ENCODE measurements around the gene VPS13A.
"Not testable (repeated sequence)": the region's sequence is repeated elsewhere in the genome, so short reads cannot be mapped to it uniquely, and the experiment has no call there.

Gene VPS13A

DNA sequence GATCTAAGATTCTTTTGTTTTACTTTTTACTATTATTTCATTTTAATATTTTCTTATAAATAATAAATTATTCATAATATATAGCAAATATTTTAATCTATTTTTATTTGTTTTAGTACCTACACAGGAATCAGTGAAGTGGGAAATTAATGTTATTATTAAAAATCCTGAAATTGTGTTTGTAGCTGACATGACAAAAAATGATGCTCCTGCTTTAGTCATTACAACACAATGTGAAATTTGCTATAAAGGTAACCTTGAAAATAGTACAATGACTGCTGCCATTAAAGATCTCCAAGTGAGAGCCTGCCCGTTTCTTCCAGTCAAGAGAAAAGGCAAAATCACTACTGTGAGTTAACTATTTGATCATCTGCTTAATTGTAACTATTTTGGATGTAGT, 138.7 kb downstream of the VPS13A start:
- no peak for DNase-seq

- DNase-seq = no peak
Observed at GRCh38 chr9:77325058-77325457, 147.7 kb downstream of the VPS13A start.

DNA sequence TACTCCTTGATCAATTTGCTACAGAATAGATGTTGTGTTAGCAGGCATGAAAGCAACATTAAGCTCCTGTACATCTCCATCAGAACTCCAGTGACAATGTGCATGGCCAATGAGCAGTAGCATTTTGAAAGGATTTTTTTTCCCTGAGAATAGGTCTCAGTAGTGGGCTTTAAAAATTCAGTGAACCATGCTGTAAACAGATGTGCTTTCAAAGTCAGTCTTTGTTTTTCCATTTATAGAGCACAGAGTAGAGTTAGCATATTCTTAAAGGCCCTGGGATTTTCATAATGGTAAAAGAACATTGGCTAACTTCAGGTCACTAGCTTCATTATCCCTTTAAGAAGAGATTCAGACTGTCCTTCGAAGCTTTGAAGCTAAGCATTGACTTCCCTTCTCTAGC, 150.8 kb downstream of the VPS13A start:
- no peak for DNase-seq

DNA sequence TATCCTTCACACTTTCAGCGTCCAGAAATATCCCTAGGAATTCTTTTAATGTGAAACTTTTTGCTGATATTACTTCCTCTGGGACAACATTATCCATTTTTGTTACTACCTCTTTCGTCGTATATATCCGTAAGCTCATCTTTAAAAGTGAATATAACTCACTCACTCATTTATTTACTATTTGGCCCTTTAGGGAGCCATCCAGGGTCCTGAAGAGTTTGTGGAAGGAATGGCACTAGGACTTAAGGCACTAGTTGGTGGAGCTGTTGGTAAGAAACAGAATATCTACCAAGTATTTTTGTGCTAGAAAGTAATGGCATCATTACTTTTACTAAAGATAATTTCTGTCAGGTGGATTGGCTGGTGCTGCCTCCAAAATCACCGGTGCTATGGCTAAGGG, 192.7 kb downstream of the VPS13A start:
- no peak for DNase-seq

GRCh38 chr9:77374266-77374665, 196.9 kb downstream of the VPS13A start:
- no peak for DNase-seq

GRCh38 chr9:77375956-77376532, 198.7 kb downstream of the VPS13A start:
- no peak for DNase-seq

GRCh38 chr9:77384406-77384805, 207.1 kb downstream of the VPS13A start:
- no peak for DNase-seq

DNA sequence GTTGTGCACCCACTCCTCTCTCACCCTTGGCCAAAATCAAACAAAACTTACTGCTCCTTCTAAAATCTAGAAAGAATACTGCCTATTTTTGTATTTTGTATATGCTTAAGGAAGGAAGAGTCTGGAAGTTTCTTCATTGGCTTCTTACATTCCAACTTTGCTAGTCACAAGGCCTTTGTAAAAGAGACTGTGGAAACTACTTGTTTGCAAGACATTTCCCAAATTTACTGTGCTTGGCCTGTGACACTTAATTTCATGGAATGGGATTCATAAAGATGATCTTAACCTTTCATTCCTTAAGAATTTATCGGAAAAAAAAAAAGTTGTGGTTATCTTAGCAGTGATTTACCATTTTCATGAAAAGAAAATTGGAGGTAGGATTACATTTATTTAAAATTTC, 208.9 kb downstream of the VPS13A start:
- no peak for DNase-seq

DNA sequence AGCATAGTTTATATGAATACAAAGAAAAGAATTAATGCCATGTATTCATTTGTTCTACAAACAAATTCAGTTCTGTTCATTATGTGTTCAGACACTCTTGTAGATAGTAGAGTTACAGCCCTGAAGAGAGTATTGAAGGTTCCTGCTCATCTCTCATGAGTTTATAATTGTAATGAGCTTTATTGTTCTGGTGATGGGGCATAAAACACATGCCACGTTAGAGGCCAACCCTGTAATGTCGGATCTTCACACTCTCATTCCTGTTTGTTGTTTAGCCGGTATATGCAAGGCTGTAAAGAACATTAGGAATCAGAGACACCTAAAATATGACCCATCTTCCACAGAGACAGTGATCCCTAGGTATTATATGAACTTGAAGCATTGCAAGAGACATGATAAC, 214.5 kb downstream of the VPS13A start:
- DNase-seq = no peak

- no peak for DNase-seq
Observed at GRCh38 chr9:77392328-77392727, 215.0 kb downstream of the VPS13A start.

- DNase-seq = not testable (repeated sequence)
Observed at GRCh38 chr9:77398581-77398980, 221.2 kb downstream of the VPS13A start.

DNA sequence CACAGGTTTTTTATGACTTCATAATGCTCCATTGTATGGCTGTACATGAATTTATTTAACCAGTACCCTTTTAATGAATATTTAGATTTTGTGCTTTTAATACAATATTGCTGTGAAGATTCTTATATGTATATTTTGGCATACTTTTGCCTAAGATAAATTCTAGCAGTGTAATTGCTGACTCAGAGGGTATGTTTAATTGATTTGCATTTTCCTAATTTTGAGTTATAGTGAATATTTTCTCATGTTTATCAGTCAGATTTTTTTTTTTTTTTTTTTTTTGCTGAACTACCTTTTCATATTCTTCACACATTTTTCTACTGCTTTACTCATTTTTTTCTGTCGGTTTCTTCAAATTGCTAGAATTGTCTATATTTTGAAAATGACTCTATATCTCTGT, 222.6 kb downstream of the VPS13A start:
- DNase-seq = no peak

DNA sequence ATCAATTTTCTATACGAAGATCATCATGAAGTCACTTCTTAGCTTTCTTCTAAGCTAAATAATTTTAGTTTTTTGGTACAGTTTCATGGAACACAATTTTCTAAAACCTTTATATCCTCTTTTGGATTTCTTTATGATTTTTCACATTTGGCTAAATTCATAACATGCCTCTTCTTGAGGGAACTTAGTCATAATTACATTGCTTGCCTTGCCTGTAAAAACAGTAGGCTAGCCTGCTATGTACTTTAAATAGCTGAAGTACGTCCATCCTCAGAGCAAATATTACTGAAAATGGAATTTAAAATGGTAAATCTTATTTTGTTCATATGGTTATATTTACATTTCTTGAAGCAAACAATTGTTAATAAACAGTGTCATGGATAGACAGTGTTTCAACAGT, 225.0 kb downstream of the VPS13A start:
- no peak for DNase-seq

DNA sequence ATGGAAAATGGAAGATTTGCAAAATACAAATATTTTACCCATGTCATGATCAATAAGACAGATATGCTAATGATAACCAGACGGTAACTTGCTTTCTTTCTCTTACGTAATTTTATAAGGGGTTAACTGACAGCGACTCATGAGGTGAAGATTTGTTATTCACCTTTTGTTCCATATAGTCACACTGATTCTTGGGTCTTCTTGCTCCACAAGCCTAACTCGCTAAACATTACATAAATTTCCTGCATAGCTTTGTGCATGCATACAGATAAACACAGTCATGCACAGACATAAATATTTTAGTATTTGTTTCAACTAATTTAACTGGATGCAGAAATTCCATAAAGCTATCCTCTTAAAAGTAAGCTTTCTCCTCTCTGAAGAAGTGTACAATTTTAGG, 225.9 kb downstream of the VPS13A start:
- DNase-seq = no peak

- not testable (repeated sequence) for DNase-seq
Observed at GRCh38 chr9:77408521-77408920, 231.2 kb downstream of the VPS13A start.

DNA sequence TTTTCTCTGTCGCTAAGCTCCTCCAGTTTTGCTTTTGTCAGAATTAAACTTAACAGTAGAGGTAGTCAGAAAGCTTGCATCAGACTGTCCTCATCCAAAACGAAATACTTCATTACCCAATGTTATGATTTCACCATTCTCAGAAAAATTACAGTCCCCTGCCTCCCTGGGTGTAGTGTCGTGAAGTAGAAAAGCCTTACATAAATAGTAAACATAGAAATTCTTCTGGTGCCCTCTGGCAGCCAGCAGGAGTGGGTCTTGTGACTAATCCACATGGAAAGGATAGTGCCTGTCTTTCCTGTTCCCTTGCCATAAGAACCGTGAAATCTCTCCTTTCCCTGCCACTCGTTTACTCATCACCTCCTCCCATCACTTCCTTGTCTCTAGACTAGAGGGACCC, 240.2 kb downstream of the VPS13A start:
- DNase-seq = no peak

DNA sequence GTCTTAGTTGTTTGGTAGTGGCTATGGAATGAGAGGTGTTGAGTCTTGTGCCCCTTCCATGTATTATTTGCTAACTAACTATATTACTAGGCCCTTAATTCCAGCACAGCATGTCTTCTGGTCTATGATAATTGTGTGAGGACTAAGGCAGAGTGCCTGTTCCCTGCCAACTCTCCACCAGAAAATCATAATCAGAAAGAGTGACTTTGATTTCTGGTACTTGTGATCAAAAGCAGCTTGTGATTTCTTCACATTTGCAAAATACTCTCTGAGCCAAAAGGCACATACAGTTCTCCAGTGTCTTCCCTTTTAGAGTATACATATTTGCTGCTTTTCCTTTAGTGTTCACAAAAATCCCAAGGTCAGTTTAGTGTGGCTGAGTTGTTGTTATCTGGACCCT, 240.9 kb downstream of the VPS13A start:
- no peak for DNase-seq

DNA sequence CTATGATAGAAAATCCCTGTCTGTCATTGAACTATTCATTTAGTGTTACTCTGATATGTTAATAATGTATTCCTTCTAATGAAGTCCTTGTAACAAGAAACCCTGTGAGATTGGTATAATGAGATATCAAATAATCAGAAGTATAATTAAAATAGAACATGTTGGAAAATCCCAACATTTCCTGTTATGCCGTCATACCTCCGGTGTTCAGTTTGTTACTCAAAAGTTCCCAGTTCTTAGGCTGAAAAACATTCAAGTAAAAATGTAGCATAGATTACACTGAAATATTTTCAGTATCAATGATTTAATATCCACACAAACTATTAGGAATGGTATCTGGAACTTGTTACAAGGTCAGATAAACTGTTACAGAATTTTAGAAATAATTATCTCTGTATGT, 243.3 kb downstream of the VPS13A start:
- no peak for DNase-seq

DNA sequence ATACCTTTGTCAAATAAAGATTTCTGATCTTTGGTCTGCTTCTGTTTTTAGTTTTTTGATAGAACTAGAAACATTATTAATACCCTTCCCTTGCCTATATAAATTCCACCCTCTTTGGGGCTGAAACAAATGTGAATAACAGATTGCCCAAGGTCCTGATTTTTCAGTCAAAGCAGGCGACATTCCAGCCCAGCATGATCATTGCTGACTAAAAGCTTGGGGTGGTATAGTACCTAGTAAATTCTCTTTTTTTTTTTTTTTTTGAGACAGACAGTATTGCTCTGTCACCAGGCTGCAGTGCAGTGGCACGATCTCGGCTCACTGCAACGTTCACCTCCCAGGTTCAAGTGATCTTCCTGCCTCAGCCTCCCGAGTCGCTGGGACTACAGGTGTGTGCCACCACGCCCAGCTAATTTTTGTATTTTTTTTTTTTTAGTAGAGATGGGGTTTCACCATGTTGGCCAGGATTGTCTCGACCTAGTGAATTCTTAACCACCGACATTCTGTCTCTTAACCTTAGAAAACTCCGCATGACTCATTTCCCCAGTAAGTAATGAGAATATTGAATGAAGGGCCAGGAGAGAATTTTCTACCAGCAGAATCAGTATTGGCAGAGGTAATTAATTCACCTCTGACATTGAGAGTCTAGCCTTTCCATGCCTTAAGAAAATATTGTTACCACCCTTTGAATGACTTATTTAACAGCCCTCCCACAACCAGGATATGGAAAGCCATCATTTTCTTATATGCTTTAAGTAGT, 244.4 kb downstream of the VPS13A start:
- DNase-seq = no peak

DNA sequence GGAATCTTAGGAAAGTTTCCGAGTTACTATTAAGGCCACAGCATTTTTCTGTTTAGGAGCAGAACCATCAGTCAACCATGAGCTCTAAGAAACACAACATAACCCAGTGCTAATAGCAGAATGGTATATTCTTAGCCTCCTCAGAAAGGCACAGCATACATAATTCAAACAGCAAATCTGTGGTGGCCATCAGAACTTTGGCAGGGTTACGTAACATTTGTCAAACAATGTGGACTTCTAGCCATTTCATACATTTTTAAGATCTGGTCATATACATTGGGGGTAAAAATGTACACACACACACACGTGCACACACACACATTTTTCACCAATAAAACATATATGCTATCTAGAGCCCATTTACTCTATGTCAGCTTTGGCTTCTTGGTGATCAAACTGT, 245.6 kb downstream of the VPS13A start:
- DNase-seq = no peak

GRCh38 chr9:77423841-77424240, 246.5 kb downstream of the VPS13A start:
- no peak for DNase-seq

GRCh38 chr9:77424993-77425392, 247.7 kb downstream of the VPS13A start:
- no peak for DNase-seq

DNA sequence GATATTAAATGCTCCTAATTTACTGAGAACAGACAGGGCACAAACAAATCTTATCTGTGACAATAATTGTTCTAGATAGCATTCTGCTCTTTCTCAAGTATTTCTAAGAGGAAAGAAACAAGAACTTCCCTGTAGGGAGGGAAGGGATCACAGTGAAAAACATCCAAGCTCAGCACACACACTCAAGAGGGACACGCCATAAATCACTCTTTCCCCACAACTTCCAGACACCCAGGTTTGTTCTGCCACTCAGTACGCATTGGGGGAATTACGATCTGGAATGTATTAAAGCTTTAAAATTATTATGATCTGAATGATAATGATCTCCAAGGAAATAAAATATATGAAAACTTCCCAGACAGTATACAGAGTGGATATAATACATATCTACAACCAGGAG, 249.4 kb downstream of the VPS13A start:
- DNase-seq = no peak

DNA sequence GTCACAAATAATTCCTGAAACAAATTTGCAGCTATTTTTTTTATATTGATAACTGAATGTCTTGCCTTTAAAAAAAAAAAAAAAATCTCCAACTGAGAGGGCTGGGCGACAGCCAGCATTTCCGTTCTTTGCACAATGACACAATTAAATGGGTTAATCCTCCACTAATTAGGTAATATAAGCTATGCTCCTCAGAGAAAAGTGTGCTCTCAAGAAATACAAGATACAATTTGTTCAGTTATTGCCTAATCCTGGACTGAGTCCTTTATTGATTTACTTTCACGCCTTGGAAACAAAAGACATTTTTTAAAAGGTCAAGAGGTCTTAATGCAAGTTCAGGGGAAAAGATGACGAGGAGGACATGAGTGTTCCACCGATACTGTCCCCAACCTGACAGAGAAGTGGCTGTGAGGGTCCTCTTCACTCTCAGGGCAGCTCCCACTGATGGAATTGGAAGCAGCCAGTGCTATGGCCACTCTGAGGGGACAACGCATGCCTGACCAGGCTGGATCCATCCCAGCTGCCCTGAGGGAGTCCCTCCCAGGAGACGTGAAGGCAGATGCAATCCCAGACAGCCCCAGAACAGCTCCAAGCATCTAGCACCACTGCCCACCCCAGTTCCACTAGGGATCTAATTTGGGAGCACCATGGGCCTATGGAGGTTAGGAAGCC, 250.1 kb downstream of the VPS13A start:
- no peak for DNase-seq

Data from activated CD4-positive, CD25-positive, alpha-beta regulatory T cell treated with anti-CD3 and anti-CD28 coated beads, Interleukin-2, amount 50 U/mL, for 72 hours (primary cell).